Stimulated activated CD4-positive, alpha-beta T cell treated with anti-CD3 and anti-CD28 coated beads, Interleukin-15, amount 100 ng/mL, for 48 hours (primary cell): ENCODE measurements around the gene PHETA1.

ENCODE experiments used
- DNase-seq, 2 donors: peaks; one replicate each; pipeline ENCODE4 v3.0.0-alpha.2; 2020; ENCODE audit warnings: low read depth in 2 of 2

The PHETA1 gene

DNA sequence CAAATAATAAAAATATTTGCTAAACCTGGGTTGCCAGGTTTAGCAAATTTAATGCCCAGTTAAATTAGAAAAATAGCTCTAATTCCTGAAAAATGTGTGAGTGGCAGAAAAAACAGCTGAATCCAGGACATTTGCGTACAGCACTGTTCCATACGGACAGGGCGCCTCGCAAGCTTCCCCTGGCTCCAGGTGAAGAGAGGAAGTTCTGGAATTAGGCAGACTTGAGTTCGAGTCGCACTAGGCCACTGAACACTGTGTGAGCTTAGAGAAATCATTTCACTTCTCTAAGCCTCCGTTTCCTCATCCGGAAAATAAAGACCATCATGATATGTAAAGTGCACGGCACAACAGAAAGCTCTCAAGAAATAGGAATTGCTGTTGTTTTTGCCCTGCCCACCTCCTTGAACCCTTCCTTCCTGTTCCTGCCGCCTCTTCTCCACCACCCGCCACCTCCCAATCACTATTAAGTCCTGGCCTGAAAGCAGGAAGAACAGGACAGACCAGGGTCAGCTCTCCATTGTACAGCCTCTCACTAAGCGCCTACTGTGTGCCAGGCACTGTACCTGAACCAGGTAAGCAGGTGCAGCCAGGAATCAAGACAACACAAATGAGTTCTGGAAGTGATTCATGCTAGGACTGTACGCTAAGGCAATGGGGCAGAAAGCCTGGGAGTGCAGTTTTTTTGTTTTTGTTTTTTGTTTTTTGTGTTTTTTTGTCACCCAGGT lies 763 bp upstream of the PHETA1 start:
- DNase-seq: no peak

DNA sequence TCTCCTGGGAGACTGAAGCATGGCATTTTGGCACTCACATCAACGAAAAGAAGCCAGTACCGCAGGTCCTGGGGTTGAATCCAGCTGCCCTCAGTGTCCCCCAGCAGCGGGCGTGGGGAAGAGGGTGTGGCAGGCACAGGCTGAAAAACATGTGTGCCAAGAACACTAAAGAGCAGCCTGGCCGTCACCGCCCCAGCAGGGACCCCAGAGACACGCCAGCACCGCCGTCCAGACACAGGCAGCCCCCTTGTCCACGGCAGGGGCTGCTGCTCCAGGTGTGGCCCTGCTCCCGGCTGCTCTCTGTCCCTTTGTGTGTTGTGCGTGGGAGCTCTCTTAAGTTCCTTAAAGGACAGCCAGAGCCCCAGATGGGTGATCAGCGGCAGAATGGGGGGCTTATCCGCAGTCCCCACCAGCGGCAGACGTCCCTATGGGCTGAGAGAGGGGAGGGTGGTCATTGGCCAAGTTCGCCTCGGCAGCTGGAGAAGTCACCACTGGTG lies 556 bp downstream of the PHETA1 start:
- DNase-seq: no peak

DNA sequence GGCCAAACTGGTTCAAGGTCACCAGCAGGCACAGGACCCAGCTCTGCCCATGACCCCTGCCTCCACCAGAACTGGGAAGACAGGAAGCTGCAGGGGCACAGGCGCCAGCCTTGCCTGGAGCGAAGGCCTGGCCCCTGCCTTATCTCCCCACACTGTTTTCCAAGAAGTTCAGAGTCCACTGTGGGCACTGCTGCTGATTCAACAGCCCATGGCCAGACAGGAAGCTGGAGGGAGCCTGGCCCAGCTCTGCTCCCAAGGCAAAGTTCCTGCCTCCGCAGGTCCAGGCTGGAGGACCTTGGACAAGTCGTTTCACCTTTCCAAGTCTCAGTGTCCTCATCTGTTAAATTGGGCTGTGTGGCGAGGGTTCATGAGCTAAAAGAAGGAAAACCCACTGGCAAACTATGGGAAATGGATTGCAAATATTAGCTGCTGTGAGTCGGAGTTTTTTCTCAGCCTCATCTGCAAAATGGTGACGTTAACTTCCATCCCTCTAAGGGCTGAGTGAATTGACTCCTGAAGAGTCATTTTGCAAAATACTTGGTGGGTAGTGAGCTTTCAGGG lies 1.2 kb downstream of the PHETA1 start:
- DNase-seq: no peak

DNA sequence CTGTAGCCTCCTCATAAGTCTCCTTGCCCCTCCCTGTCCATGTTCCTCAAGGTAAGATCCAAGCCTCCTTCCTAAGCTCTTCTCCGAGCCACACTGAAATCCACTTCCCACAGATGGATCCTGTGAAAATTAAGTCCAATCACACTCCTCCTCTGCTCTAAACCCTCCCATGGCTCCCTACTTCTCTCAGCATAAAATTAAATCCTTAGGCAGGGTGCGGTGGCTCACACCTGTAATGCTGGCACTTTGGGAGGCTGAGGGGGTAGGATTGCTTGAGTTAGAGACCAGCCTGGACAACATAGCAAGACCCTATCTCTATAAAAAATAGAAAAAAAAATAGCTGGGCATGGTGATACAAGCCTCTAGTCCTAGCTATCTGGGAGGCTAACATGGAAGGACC lies 2.3 kb downstream of the PHETA1 start:
- DNase-seq: no peak

DNA sequence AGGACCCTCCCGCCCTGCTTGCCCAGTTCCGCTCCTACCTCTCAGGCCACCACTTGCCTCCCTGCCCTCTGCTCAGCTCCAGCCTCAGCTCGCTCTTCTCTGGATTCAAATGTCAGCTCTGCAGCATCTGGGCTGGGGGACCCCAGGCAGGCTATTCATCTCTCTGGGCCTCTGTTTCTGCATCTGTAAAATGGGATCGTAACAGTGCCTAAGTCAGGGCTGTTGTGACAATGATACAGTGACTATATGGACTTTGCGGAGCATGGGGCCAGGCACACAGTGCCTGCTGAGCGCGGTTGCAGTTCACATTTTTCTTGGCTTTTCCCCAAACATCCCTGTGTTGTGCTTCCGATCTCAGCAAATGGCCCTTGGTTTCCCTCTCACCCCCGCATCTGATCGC lies 2.8 kb downstream of the PHETA1 start:
- no peak for DNase-seq

DNA sequence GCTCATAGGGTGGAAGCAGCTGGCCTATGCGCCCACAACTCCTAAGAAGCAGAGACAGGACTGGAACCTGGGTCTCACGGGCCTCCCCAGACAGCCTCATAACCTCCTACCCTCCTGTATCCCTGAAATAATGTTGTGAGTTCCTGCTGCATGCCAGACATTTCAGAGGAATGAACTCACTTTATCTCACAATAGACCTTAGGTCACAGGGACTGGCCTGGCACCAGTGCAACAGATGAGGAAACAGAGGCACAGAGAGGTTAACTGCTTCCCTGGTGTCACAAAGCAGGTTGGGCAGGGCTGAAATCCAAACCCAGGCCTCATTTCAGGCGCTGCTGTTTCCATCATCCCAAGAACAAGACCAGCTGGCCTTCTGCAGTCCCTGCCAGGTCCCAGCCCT lies 5.3 kb downstream of the PHETA1 start:
- no peak for DNase-seq

DNA sequence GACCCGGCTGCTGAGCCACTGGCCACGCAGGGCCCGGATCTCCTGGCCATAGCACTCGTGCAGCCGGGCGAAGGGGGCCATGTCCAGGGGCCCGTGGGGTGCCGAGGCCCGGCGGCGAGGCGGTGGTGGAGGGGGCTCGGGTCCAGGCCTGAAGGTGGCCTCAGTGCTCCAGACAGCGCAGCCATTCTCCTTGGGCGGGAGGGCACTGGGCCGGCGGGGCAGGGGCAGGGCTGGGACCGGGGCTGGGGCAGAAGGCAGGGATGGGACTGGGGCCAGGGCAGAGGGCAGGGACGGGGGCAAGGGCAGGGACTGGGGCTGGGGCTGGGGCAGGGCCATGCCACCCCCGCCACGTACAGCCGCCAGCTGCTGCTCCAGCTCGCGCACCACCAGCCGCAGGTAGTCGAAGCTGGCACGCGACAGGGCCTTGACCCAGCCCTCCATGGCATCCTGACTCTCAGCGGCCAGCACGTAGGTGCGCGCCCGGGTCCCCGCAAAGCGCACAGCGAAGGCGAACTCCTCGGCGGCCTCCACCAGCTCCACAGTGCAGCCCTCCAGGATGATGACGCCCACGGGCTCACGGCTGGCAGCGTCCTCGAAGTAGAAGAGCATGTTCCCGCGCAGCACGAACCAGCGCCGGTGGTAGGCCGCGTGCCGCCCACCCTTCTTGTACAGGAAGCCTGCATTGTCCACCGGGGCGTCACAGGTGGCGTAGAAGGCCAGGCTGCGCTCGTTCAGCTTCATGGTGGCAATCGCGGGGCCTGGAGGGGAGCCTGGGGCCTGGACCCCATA lies 6.0 kb downstream of the PHETA1 start:
- DNase-seq: no peak

DNA sequence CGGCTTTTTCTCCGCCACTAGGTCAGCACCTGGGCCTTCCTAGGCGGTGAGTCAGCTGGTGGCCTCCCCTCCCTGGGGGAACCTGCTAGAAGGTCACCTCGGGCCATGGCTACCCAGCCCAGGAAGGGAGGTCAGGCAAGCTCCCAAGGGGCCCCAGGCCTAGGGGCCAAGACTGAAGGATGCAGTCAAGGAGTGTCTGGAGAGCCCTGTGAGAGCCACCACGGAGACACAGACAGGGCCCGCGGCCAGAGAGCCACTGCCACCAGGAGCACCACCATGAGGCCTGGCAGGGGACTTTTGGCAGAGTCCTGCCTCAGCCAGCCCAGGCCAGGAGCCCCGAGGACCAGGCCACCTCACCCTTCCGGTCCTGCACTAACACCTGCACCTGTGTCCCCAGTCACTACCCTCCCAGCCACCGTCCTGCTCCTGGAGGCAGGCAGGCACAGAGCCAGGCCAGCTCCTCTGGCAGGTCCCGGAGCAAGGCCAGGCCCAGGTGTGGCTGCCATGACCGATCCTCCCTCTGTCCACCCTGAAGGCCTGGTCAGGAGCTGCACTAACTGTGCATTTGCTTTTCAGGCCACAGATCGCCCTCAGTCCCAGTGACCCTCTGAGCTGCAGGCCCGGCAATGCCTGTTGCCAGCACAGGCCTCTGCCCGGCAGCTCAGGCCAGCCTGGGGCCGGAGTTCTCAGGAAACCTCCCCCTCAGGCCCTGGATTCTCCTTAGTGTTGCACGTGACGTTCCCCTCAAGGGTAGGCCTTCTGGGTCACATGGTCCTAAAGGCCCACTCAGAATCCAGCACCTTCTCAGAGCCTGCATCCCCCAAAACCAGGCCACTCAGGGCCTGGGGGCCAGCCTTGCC lies 6.9 kb downstream of the PHETA1 start:
- DNase-seq: no peak

DNA sequence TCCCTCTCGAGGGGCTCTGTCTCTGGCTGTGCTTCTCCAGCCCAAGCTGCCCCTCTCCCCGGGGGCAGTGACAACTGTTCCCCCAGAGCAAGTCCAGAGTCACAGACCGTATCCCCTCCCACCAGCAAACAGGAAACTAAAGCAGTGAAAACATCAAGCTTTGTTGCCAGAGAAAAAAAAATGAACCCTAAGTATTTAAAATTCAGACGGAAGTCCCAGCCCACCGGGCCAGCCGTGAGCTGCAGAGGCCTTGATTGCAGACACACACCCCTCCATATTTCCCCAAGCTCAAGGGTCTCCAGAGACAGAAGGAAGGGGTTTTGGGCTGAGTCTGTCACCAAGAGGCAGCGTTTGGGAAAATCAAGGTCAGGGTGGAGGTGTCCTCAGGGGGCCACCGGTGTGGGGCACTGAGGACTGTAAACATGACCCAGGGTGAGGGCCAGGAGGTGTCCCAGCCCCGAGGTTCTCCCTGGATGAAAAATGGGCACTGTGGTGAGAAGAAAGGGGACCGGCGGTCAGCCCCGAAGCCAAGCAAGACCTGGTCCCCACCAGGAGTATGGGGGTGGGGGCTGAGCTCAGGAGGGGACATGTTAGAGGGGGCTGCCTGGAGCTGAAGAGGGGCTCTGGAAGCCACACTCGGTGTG lies 7.7 kb downstream of the PHETA1 start:
- no peak for DNase-seq

DNA sequence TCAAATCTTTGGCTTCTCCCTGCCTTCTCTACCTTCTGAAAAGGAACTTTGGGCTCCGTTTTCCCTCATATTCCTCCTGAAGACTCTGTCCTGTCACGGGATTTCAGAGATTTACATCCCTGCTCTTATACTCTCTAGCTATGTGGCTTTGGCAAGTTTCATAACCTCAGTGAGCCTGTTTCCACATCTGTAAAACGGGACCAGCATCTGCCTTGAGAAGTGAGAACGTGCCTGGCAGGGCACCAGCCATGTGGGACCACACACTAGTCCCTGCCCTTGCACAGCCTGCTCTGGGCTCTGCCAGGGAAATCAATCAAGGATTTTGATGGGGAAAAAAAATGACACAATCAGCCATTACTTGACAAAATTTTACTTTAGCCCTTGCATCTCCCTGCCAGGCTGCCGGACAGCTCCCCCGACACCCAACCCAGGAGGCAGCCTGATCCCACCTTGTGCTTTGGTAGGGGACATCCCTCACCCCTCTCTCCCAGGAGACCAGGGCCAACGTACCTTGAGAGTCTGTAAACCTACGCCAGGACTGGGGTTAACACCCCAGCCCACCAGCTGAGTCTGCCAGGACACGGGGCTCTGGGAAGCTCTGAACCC lies 8.5 kb downstream of the PHETA1 start:
- DNase-seq: no peak

DNA sequence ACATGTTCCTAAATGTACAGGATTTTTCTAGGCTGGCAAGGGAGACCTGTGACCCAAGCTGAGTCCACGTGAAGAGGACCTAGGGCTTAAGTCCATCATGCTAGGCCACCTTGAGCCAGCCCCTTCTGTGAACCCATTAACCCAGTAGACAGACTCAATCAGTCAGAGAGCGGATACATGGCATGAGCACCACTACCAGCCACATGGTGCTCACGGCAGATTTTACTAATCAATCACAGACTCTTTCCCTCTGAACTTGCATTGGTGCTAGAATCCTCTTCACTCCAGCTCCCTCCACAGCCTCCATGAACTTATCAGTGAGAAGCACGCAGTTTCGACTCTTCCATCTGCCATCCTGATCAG lies 9.0 kb downstream of the PHETA1 start:
- no peak for DNase-seq

DNA sequence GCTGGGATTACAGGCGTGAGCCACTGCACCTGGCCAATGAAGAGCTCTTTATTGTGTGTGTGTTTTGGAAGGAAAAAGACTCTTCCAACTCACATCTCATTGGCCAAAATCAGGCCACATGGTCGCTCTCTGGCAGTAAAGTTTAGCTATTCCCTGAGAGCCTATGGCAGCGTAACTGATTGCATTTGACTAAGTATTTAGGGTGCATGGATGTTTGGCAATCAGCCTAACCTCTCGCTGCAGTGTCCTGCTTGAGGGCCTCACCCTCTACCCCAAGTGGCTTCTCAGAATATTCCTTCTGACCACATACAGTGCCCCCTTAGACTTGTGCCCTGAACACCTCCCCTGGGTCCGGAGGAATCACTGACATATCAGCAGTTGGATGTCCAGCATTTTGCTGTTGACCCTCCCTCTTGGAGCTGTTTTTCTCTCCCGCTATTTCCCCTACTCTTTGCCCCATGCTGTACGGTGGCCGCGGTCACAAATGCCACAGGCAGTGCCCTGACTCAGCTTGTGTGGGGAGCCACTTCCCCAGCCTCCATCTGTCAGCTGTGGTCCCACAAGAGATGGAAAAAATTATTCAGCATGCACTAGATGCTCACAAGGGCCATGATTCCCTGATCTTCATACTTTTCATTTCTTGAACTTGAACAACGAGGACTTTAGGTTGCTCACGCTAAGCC lies 9.5 kb downstream of the PHETA1 start:
- DNase-seq: peak; percentile 41 to 46

DNA sequence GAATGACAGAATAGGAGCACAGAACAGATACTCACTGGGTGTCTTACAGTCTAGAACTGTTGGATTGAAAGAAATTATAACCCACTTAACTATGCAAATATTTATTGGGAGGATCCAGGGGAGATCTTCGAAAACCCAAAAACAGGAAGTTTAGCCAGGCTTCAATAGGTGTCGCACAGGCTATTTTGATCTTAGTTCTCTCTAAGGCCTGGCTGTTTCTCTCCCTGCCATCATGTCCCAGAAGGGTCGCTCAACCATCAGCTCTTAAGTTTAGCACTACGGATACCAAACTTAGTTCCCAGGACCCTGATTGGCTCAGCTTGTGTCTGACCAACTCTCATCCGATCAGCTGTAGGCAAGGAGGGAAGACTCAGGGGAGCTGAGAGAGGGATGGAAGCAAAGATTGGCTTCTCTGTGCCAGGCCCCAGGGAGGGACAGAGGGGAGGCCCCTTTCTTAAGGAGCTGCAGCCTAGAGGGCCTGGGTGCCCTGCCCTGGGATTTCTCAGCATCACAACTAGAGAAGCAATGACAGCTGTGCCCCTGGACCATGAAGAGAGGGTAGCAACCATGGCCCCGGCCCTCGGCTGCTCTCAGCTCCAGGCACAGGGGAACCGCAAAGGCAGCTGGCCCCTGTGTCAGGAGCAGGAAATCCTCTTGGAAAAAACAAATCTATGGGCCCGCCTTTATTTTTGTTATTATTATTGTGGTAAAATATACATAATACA lies 13.5 kb downstream of the PHETA1 start:
- DNase-seq: no peak

DNA sequence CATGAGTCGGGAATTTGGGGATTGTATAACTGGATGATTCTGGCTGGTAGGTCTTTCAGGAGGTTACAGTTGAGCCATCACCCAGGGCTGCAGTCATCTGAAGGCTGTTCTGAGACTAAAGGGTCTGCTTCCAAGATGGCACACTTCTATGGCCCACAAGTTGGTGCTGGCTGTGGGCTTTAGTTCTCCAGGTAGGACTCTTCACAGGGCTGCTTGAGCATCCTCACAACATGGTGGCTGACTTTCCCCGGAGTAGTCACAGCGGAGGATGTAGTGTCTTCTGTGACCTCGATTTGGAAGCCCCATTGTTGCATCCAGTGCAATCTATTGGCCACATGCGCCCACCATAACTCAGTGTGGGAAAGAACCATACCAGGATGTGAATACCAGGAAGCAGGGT lies 14.4 kb downstream of the PHETA1 start:
- DNase-seq: no peak

DNA sequence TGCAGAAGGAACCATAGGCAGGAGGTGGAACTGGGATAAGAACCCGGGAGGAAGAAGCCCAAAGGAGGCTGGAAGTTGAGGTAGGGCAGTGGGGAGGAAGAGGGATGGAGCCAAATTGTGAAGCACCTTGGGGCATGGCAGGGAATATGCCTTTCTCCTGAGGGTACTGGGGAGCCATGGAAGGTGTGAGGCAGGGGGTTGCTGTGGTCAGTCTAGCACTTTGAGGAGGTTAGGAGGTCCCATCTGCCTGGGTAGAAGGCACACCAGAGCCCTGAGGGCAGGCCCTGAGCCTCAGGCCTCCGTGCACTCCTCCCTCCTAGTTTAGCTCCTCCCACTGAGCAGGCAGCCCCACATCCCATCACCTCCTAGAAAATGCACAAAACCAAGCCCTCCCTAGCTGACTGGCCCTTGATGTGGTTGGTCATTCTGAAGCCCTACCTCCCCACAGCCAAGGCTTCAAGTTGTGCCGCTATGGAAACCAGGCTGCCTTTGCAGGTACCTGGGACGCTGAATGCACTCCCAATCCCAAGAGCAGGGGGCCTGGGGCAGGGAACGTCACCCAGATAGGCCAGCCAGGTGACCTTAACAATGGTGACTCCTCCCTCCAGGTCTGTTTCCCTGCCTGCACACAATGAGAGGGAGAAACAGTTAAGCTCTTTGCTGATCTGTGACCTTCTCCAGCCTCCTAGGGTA lies 15.1 kb downstream of the PHETA1 start:
- no peak for DNase-seq

DNA sequence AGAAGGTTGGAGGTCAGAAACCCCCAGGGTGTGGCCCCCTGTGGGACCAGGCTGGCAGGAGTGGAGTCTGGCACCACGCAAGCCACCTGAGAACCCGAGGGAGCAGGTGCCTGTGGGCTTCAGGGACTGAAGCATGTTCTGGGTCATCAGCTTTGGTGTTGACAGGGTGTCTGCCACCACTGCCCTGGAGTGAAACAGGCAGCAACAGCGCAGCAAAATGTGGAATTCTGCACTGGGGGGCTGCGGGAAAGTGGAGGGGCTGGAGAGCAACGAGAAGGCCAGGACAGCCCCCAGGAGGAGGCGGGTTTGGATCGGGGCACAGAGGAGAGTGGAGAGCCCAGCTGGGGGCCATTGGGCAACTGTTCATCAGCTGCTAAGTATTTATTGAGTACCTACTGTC lies 15.9 kb downstream of the PHETA1 start:
- DNase-seq: no peak

DNA sequence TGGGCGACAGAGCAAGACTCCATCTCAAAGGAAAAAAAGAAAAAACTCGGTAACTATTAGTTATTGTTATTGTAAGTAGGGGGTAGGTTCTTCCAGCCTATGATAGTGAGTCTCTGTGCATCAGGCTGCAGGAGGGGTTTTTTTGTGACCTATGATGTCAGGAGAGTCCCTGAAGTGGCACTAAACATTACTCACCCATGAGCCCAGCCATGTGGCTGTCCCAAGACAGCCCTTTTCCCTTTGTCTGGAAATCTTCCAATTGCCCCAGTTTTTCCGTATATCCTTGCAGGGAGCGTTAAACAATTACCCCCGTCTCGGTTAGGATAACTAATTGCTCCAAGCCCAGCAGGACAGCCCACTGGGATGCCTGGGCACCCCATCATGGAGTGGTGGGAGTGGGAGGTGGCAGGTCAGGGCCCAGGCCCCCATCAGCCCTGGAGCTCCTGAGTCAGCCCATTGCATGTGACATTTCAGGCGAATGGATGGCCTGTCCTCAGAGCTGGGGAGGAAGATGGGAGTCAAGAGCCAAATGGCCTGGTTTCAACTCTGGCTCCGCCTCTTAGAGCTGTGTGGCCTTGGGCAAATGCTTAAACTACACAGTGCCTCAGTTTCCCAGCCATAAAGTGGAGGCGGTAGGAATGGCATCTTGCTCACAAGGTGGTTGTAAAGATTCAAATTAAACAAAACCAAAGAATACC lies 16.4 kb downstream of the PHETA1 start:
- no peak for DNase-seq

DNA sequence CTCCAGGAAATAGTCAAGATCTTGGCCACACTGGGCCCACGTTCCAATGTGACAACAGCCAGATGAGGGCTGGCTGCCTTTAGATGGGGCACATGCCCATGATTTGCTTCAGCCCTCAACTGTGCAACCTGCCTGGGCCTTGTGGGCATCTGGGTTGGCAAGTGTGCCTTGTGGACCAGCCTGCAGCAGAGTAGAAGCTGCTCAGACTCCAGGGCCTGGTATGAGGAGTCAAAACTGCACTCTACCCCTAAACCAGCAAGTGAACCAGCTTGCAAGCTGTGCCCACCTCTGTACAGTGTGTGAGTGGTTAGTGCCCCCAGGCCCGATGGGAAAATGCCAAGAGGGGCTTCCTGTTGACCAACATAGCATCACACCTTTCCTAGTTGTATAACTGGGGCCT lies 17.9 kb downstream of the PHETA1 start:
- DNase-seq: no peak
